Fibroblast of skin of abdomen (primary cell): ENCODE data around the gene CSNK2A3.

Experiments
- DNase-seq: peaks from one replicate; pipeline ENCODE4 v3.0.0-alpha.2; 2013

The CSNK2A3 gene

GRCh38 chr11:11335043-11335442 lies 18.0 kb downstream of the CSNK2A3 start:
- DNase-seq = no peak

GRCh38 chr11:11334607-11335006 lies 18.4 kb downstream of the CSNK2A3 start:
- no peak for DNase-seq

- no peak for DNase-seq
Observed at GRCh38 chr11:11332141-11332710, 20.8 kb downstream of the CSNK2A3 start.

GRCh38 chr11:11329062-11329806 lies 23.8 kb downstream of the CSNK2A3 start:
- DNase-seq = no peak

- DNase-seq = no peak
Observed at GRCh38 chr11:11324090-11324489, 29.0 kb downstream of the CSNK2A3 start.

- no peak for DNase-seq
Observed at GRCh38 chr11:11322101-11322500, 30.9 kb downstream of the CSNK2A3 start.

- no peak for DNase-seq
Observed at GRCh38 chr11:11320825-11321224, 32.2 kb downstream of the CSNK2A3 start.

GRCh38 chr11:11318961-11319360 lies 34.1 kb downstream of the CSNK2A3 start:
- DNase-seq = no peak

- no peak for DNase-seq
Observed at GRCh38 chr11:11318461-11318860, 34.6 kb downstream of the CSNK2A3 start.

GRCh38 chr11:11316651-11317230 lies 36.3 kb downstream of the CSNK2A3 start:
- no peak for DNase-seq

- no peak for DNase-seq
Observed at GRCh38 chr11:11313902-11314692, 39.0 kb downstream of the CSNK2A3 start.

- peak; percentile 13 for DNase-seq
Observed at GRCh38 chr11:11313426-11313825, 39.6 kb downstream of the CSNK2A3 start.

- DNase-seq = no peak
Observed at GRCh38 chr11:11312738-11313137, 40.3 kb downstream of the CSNK2A3 start.

GRCh38 chr11:11311169-11311568 lies 41.9 kb downstream of the CSNK2A3 start:
- DNase-seq = no peak

GRCh38 chr11:11309906-11310305 lies 43.1 kb downstream of the CSNK2A3 start:
- no peak for DNase-seq

- DNase-seq = no peak
Observed at GRCh38 chr11:11308249-11308648, 44.8 kb downstream of the CSNK2A3 start.

GRCh38 chr11:11306855-11307254 lies 46.2 kb downstream of the CSNK2A3 start:
- no peak for DNase-seq

- DNase-seq = no peak
Observed at GRCh38 chr11:11304550-11304949, 48.5 kb downstream of the CSNK2A3 start.

- DNase-seq = no peak
Observed at GRCh38 chr11:11302565-11302964, 50.5 kb downstream of the CSNK2A3 start.
